H1 (cell line): ENCODE results near the gene STXBP5L. TPM values are rescaled to one million over a fixed set of nuclear protein-coding genes. Genes with fewer than 3 reads are reported as not detected.

Source experiments
- CTCF ChIA-PET: fragments of 300-600 bp; sonication (Branson Sonifier 250); formaldehyde crosslinking; loops from one replicate; lab custom pipeline; 2021; ENCODE audit not compliant: partially characterized antibody; lab: Charles Lee
- POLR2A ChIA-PET: fragments of 300-600 bp; sonication (Branson Sonifier 250); formaldehyde crosslinking; loops from one replicate; lab custom pipeline; 2021; ENCODE audit warnings: inconsistent platforms; ENCODE audit not compliant: partially characterized antibody; lab: Charles Lee
- DNase-seq, 2 experiments: peaks; one replicate each; pipeline versions ENCODE4 v3.0.0 to v3.0.0-alpha.2; 2010 to 2022; ENCODE audit warnings: low spot score in 2 of 2, low read depth in 1 of 2, mixed read lengths in 1 of 2
- FAIRE-seq: peaks from 2 replicates; lab custom pipeline; 2011; peaks lifted over from hg19 to GRCh38; lab: Jason Lieb, UNC
- H2AFZ ChIP-seq: 2 replicates; pipeline ENCODE4 v1.8.1; 2012; ENCODE audit warnings: low read length, inconsistent platforms
- H2AK5ac ChIP-seq: 2 replicates; pipeline ENCODE4 v1.6.1; 2013; ENCODE audit warnings: low read depth, low read length
- H2BK120ac ChIP-seq: replicated peaks from 2 replicates; pipeline ENCODE3; 2013; ENCODE audit warnings: low read depth, low read length, inconsistent platforms
- H2BK12ac ChIP-seq: 2 replicates; pipeline ENCODE4 v1.6.1; 2013; ENCODE audit warnings: low read depth, low read length
- H2BK15ac ChIP-seq: 2 replicates; pipeline ENCODE4 v1.6.1; 2013; ENCODE audit warnings: low read length
- H2BK20ac ChIP-seq: 2 replicates; pipeline ENCODE4 v1.6.1; 2013; ENCODE audit warnings: low read length
- H2BK5ac ChIP-seq: 2 replicates; pipeline ENCODE4 v1.6.1; 2013; ENCODE audit warnings: low read depth, low read length
- H3K14ac ChIP-seq: 2 replicates; pipeline ENCODE4 v1.6.1; 2013; ENCODE audit warnings: inconsistent platforms; ENCODE audit not compliant: insufficient read length
- H3K18ac ChIP-seq: 2 replicates; pipeline ENCODE4 v1.6.1; 2013; ENCODE audit warnings: low read length; ENCODE audit errors: extremely low read depth
- H3K23ac ChIP-seq: 2 replicates; pipeline ENCODE4 v1.6.1; 2013; ENCODE audit warnings: inconsistent platforms; ENCODE audit not compliant: insufficient read length
- H3K23me2 ChIP-seq: 2 replicates; pipeline ENCODE4 v1.6.1; 2013; ENCODE audit warnings: low read depth, low read length
- H3K27ac ChIP-seq: 2 replicates; pipeline ENCODE4 v1.6.1; 2011; ENCODE audit warnings: low read depth, low read length, inconsistent platforms
- H3K27me3 ChIP-seq, 4 experiments: replicated peaks in 1 of 4; 1 replicate in 1 of 4; 2 replicates in 3 of 4; pipeline versions ENCODE4 v1.6.1 to v1.8.1; 2011 to 2013; ENCODE audit warnings: low read length in 3 of 4, mild to moderate bottlenecking in 3 of 4, inconsistent platforms in 2 of 4, mixed read lengths in 2 of 4, moderate library complexity in 1 of 4; ENCODE audit not compliant: control insufficient read depth in 3 of 4, insufficient read depth in 3 of 4; ENCODE audit errors: extremely low read depth in 1 of 4
- H3K36me3 ChIP-seq, 4 experiments: 2 replicates each; pipeline versions ENCODE4 v1.6.1 to v1.8.1; 2011 to 2013; ENCODE audit warnings: mild to moderate bottlenecking in 4 of 4, low read length in 3 of 4, moderate library complexity in 2 of 4, control low read depth in 1 of 4, inconsistent platforms in 1 of 4; ENCODE audit not compliant: insufficient read depth in 4 of 4, control insufficient read depth in 2 of 4
- H3K4ac ChIP-seq: replicated peaks from 2 replicates; pipeline ENCODE3; 2013; ENCODE audit warnings: low read length, low read depth, mixed read lengths, inconsistent platforms; ENCODE audit not compliant: insufficient read length
- H3K4me1 ChIP-seq, 4 experiments: replicated peaks in 1 of 4; 1 replicate in 1 of 4; 2 replicates in 3 of 4; pipeline versions ENCODE4 v1.6.1 to v1.8.1; 2011 to 2013; ENCODE audit warnings: low read length in 3 of 4, inconsistent platforms in 2 of 4, mixed read lengths in 1 of 4; ENCODE audit not compliant: insufficient read depth in 4 of 4, control insufficient read depth in 3 of 4
- H3K4me2 ChIP-seq, 2 experiments: 2 replicates each; pipeline versions ENCODE4 v1.6.1 to v1.8.1; 2011 to 2013; ENCODE audit warnings: low read depth in 2 of 2, low read length in 2 of 2, control low read depth in 1 of 2, inconsistent platforms in 1 of 2, mild to moderate bottlenecking in 1 of 2; ENCODE audit not compliant: insufficient read depth in 1 of 2
- H3K4me3 ChIP-seq, 4 experiments: fragments of 200-600, 300-600 bp in 1 of 4; sonication (generic), shearing (Covaris generic), sonication (Bioruptor Twin) in 1 of 4; 2 replicates each; pipeline versions ENCODE4 v1.5.1 to v1.8.1; 2011 to 2016; ENCODE audit warnings: low read length in 4 of 4, low read depth in 3 of 4, control low read depth in 2 of 4, inconsistent platforms in 2 of 4, mild to moderate bottlenecking in 2 of 4, mixed read lengths in 1 of 4, moderate library complexity in 1 of 4; ENCODE audit not compliant: insufficient read depth in 2 of 4; ENCODE audit errors: extremely low read depth in 1 of 4
- H3K56ac ChIP-seq: replicated peaks from 2 replicates; pipeline ENCODE3; 2013; ENCODE audit warnings: low read depth, mild to moderate bottlenecking, mixed read lengths, low read length, inconsistent platforms; ENCODE audit not compliant: insufficient read length
- H3K79me1 ChIP-seq: 2 replicates; pipeline ENCODE4 v1.6.1; 2013; ENCODE audit warnings: low read depth, low read length, control low read depth
- H3K79me2 ChIP-seq, 2 experiments: 2 replicates each; pipeline versions ENCODE4 v1.6.1 to v1.8.1; 2012 to 2013; ENCODE audit warnings: low read length in 2 of 2, mild to moderate bottlenecking in 2 of 2, inconsistent platforms in 1 of 2; ENCODE audit not compliant: insufficient read depth in 2 of 2, control insufficient read depth in 1 of 2
- H3K9ac ChIP-seq, 4 experiments: replicated peaks in 1 of 4; 1 replicate in 1 of 4; 2 replicates in 3 of 4; pipeline versions ENCODE4 v1.6.1 to v1.8.1; 2011 to 2013; ENCODE audit warnings: low read depth in 3 of 4, low read length in 3 of 4, control low read depth in 2 of 4, mild to moderate bottlenecking in 2 of 4, moderate library complexity in 2 of 4, inconsistent platforms in 1 of 4; ENCODE audit errors: extremely low read depth in 1 of 4
- H3K9me3 ChIP-seq, 2 experiments: 2 replicates each; pipeline versions ENCODE4 v1.6.1 to v1.8.1; 2012 to 2013; ENCODE audit warnings: mild to moderate bottlenecking in 2 of 2, moderate library complexity in 2 of 2, control low read depth in 1 of 2, inconsistent platforms in 1 of 2, low read depth in 1 of 2, low read length in 1 of 2, mixed read lengths in 1 of 2; ENCODE audit not compliant: insufficient read depth in 2 of 2
- H4K20me1 ChIP-seq, 2 experiments: replicated peaks in 1 of 2; 2 replicates each; pipeline versions ENCODE3 to v1.8.1; 2011 to 2013; ENCODE audit warnings: inconsistent platforms in 2 of 2, low read length in 2 of 2, mild to moderate bottlenecking in 1 of 2; ENCODE audit not compliant: insufficient read depth in 2 of 2, control insufficient read depth in 1 of 2
- H4K5ac ChIP-seq: 2 replicates; pipeline ENCODE4 v1.6.1; 2013; ENCODE audit warnings: low read length, low read depth, mixed read lengths, inconsistent platforms; ENCODE audit not compliant: insufficient read length
- H4K8ac ChIP-seq: 2 replicates; pipeline ENCODE4 v1.8.0; 2013; ENCODE audit warnings: mild to moderate bottlenecking, moderate library complexity, low read length, inconsistent platforms; ENCODE audit not compliant: insufficient read depth; ENCODE audit errors: extremely low read depth
- H4K91ac ChIP-seq: replicated peaks from 2 replicates; pipeline ENCODE3; 2013; ENCODE audit warnings: low read length, mixed read lengths, inconsistent platforms; ENCODE audit not compliant: insufficient read length
- BRCA1 ChIP-seq: IDR thresholded peaks from 2 replicates; pipeline ENCODE4 v1.6.1; 2012; ENCODE audit warnings: low read depth, low read length, improper control_type of control experiment
- EGR1 ChIP-seq: IDR thresholded peaks from 2 replicates; pipeline ENCODE4 v1.6.1; 2011; ENCODE audit warnings: low read depth, low read length, borderline replicate concordance
- HDAC6 ChIP-seq: IDR thresholded peaks from one replicate; pipeline ENCODE4 v1.7.1; 2012; ENCODE audit warnings: low read depth, mild to moderate bottlenecking, inconsistent platforms, low read length, moderate library complexity
- RAD21 ChIP-seq, 2 experiments: IDR thresholded peaks in 1 of 2; conservative IDR thresholded peaks in 1 of 2; 2 replicates each; pipeline ENCODE4 v1.6.1; 2011; ENCODE audit warnings: low read depth in 2 of 2, low read length in 2 of 2, improper control_type of control experiment in 1 of 2, inconsistent platforms in 1 of 2, mild to moderate bottlenecking in 1 of 2, moderate library complexity in 1 of 2
- SIRT6 ChIP-seq: IDR thresholded peaks from one replicate; pipeline ENCODE4 v1.7.1; 2012; ENCODE audit warnings: low read length, inconsistent platforms
- SP2 ChIP-seq: IDR thresholded peaks from 2 replicates; pipeline ENCODE4 v1.6.1; 2012; ENCODE audit warnings: mild to moderate bottlenecking, low read length, inconsistent platforms
- SRF ChIP-seq: IDR thresholded peaks from 2 replicates; pipeline ENCODE4 v1.6.1; 2011; ENCODE audit warnings: mild to moderate bottlenecking, low read depth, low read length, moderate library complexity
- TAF7 ChIP-seq: optimal IDR thresholded peaks from 2 replicates; pipeline ENCODE3; 2011; ENCODE audit warnings: low read depth, mild to moderate bottlenecking, inconsistent platforms, low read length, moderate library complexity, borderline replicate concordance
- USF2 ChIP-seq: IDR thresholded peaks from 2 replicates; pipeline ENCODE4 v1.6.1; 2011; ENCODE audit warnings: low read length, improper control_type of control experiment
- ZNF274 ChIP-seq: IDR thresholded peaks from 2 replicates; pipeline ENCODE4 v1.7.0; 2012; ENCODE audit warnings: low read length, borderline replicate concordance; ENCODE audit errors: extremely low read depth
- WGBS, 2 experiments: shearing (Covaris generic) in 1 of 2; methylation state at CpG; one replicate each; pipeline versions ENCODE4 v1.1.6 to v1.1.7; 2013 to 2015; ENCODE audit warnings: low lambda C conversion rate in 2 of 2, mixed read lengths in 2 of 2, inconsistent platforms in 1 of 2, low coverage in 1 of 2, missing lambda C conversion rate in 1 of 2; ENCODE audit not compliant: insufficient replicate concordance in 2 of 2, insufficient coverage in 1 of 2, insufficient read length in 1 of 2; ENCODE audit errors: extremely low coverage in 1 of 2, missing lambda C conversion rate in 1 of 2; 5-methylcytosine and 5-hydroxymethylcytosine counted together
- polyA plus RNA-seq, 7 experiments: library from polyadenylated mRNA; depleted of rRNA in 3 of 7; stranded (reverse) in 5 of 7; unstranded in 2 of 7; fragments of >200 nt in 5 of 7; fragments of 200-250 nt in 2 of 7; gene quantifications; 1 replicate in 5 of 7; 2 replicates in 1 of 7; 4 replicates in 1 of 7; pipeline versions ENCODE4 v1.2.1 to v1.2.3, GENCODE V29; 2011 to 2013; ENCODE audit warnings: missing spikeins in 2 of 7, mixed read lengths in 2 of 7
- total RNA-seq: library from RNA; stranded (reverse); fragmentation: NEBNext Ultra II Directional; extraction: Animal tissue kit (Norgen Biotek cat#: 25700); gene quantifications from 2 replicates; pipeline ENCODE4 v1.2.1, GENCODE V29; 2021

Gene STXBP5L
- total and polyA plus RNA-seq, 2 of the 8 experiments (the other 6 are each of a cell fraction or from before 2014, with no cell fraction given) = 2.0 to 6.0 TPM

DNA sequence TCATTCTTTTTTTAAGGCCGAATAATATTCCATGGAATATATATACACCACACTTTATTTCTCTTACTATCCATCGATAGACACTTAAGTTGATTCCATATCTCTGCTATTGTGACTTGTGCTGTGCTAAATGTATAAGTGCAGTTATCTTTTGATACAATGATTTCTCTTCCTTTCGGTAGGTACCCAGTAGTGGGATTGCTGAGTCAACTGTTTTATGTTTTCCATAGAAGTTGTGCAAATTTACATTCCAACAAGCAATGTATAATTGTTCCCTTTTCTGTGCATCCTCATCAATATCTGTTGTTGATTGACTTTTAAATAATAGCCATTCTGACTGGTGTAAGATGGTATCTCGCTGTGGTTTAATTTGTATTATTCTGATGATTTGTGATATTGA lies 81.0 kb downstream of the STXBP5L start:
- Histone ChIP-seq H2BK20ac (no peak overlapping the region), H3K23me2 (no peaks in the 10 kb centered on the region), H3K4ac (no peak overlapping the region), H2BK5ac (no peak overlapping the region), H3K79me2 (no peaks in the 10 kb centered on the region), H3K36me3 (no peaks in the 10 kb centered on the region), H3K9ac (no peak overlapping the region), H3K4me3 (no peak overlapping the region), H3K79me1 (no peaks in the 10 kb centered on the region), H3K4me2 (no peak overlapping the region), H3K56ac (no peak overlapping the region), H4K20me1 (no peaks in the 10 kb centered on the region), H4K8ac (no peak overlapping the region), H3K27me3 (no peaks in the 10 kb centered on the region), H3K14ac (no peak overlapping the region), H3K18ac (no peak overlapping the region), H3K9me3 (no peaks in the 10 kb centered on the region), H4K91ac (no peak overlapping the region), H3K27ac (no peak overlapping the region), H2BK120ac (no peak overlapping the region), H4K5ac (no peak overlapping the region), H2BK12ac (no peak overlapping the region), H2AFZ (no peak overlapping the region), H2AK5ac (no peak overlapping the region), H2BK15ac (no peak overlapping the region), H3K23ac (no peak overlapping the region), H3K4me1 (no peaks in the 10 kb centered on the region)
- DNase-seq = no peak
- TF ChIP-seq SIRT6 = no peak
- TF ChIP-seq TAF7 = no peak
- no peak for TF ChIP-seq ZNF274
- no peak for TF ChIP-seq SRF
- no peak for TF ChIP-seq RAD21 (IDR thresholded peaks at IDR 0.05 in 1 of 2, conservative IDR thresholded peaks at IDR 0.05 in 1 of 2; ENCODE audit: low read depth in 2 of 2, low read length in 2 of 2)
- TF ChIP-seq EGR1 = no peak
- TF ChIP-seq SP2 = no peak
- no peak for TF ChIP-seq BRCA1
- no peak for TF ChIP-seq USF2
- TF ChIP-seq HDAC6 = no peak
- 98% methylated on average over 4 of the region's 4 CpGs; no CpG with 5 or more reads in 1 of the 2 experiments for WGBS, 2 experiments
- ChIA-PET CTCF (no interaction called here), POLR2A (no interaction called here)
- no peak for FAIRE-seq
